H1 (cell line): ENCODE measurements around the gene PRDM5. TPM values are rescaled to one million over a fixed set of nuclear protein-coding genes. Genes with fewer than 3 reads are reported as not detected.

Source experiments
- EGR1 ChIP-seq: IDR thresholded peaks from 2 replicates; pipeline ENCODE4 v1.6.1; 2011; ENCODE audit warnings: low read depth, low read length, borderline replicate concordance
- GTF2F1 ChIP-seq: IDR thresholded peaks from 2 replicates; pipeline ENCODE4 v1.6.1; 2012; ENCODE audit warnings: low read depth, low read length, improper control_type of control experiment, borderline replicate concordance
- HDAC2 ChIP-seq, 2 experiments: fragments of 300-600 bp in 1 of 2; sonication (generic) in 1 of 2; IDR thresholded peaks; 2 replicates each; pipeline ENCODE4 v1.6.1; 2011 to 2012; ENCODE audit warnings: low read depth in 2 of 2, low read length in 2 of 2, mild to moderate bottlenecking in 2 of 2, moderate library complexity in 2 of 2, borderline replicate concordance in 1 of 2, inconsistent platforms in 1 of 2
- TAF7 ChIP-seq: optimal IDR thresholded peaks from 2 replicates; pipeline ENCODE3; 2011; ENCODE audit warnings: low read depth, mild to moderate bottlenecking, inconsistent platforms, low read length, moderate library complexity, borderline replicate concordance
- TCF12 ChIP-seq: IDR thresholded peaks from 2 replicates; pipeline ENCODE4 v1.6.1; 2011; ENCODE audit warnings: low read depth, mild to moderate bottlenecking, low read length
- polyA plus RNA-seq, 7 experiments: library from polyadenylated mRNA; depleted of rRNA in 3 of 7; stranded (reverse) in 5 of 7; unstranded in 2 of 7; fragments of >200 nt in 5 of 7; fragments of 200-250 nt in 2 of 7; gene quantifications; 1 replicate in 5 of 7; 2 replicates in 1 of 7; 4 replicates in 1 of 7; pipeline versions ENCODE4 v1.2.1 to v1.2.3, GENCODE V29; 2011 to 2013; ENCODE audit warnings: missing spikeins in 2 of 7, mixed read lengths in 2 of 7
- total RNA-seq: library from RNA; stranded (reverse); fragmentation: NEBNext Ultra II Directional; extraction: Animal tissue kit (Norgen Biotek cat#: 25700); gene quantifications from 2 replicates; pipeline ENCODE4 v1.2.1, GENCODE V29; 2021
- TF ChIP-seq, protein P1 (sequence below): fragments of 300-600 bp; sonication (generic); IDR thresholded peaks from 2 replicates; pipeline ENCODE4 v1.7.1; 2012; ENCODE audit warnings: low read length, moderate library complexity, mild to moderate bottlenecking, inconsistent platforms; ENCODE audit not compliant: insufficient replicate concordance

PRDM5 gene
- total and polyA plus RNA-seq, 2 of the 8 experiments (the other 6 are each of a cell fraction or from before 2014, with no cell fraction given), result 8.2 to 23.4 TPM

DNA sequence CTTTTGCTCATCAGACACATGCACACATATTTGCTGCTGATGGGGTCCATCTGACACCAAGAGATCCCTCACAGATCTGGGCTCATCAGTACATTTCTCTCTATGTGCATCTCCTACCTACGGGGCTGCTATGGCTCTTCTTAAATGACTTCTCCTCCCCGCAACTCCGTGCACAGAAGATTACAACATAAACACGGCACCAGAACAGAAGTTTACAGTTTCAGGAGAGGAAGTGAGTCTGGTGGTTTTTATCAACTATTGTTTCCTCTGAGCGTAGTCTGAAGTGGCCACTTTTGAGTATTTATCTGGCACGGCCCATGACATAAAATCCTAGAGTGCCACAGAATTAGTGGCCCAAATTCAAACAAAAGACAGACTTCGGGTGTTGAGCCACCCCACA lies 263.8 kb downstream of the PRDM5 start (continued):
- TF ChIP-seq, protein P1, sequence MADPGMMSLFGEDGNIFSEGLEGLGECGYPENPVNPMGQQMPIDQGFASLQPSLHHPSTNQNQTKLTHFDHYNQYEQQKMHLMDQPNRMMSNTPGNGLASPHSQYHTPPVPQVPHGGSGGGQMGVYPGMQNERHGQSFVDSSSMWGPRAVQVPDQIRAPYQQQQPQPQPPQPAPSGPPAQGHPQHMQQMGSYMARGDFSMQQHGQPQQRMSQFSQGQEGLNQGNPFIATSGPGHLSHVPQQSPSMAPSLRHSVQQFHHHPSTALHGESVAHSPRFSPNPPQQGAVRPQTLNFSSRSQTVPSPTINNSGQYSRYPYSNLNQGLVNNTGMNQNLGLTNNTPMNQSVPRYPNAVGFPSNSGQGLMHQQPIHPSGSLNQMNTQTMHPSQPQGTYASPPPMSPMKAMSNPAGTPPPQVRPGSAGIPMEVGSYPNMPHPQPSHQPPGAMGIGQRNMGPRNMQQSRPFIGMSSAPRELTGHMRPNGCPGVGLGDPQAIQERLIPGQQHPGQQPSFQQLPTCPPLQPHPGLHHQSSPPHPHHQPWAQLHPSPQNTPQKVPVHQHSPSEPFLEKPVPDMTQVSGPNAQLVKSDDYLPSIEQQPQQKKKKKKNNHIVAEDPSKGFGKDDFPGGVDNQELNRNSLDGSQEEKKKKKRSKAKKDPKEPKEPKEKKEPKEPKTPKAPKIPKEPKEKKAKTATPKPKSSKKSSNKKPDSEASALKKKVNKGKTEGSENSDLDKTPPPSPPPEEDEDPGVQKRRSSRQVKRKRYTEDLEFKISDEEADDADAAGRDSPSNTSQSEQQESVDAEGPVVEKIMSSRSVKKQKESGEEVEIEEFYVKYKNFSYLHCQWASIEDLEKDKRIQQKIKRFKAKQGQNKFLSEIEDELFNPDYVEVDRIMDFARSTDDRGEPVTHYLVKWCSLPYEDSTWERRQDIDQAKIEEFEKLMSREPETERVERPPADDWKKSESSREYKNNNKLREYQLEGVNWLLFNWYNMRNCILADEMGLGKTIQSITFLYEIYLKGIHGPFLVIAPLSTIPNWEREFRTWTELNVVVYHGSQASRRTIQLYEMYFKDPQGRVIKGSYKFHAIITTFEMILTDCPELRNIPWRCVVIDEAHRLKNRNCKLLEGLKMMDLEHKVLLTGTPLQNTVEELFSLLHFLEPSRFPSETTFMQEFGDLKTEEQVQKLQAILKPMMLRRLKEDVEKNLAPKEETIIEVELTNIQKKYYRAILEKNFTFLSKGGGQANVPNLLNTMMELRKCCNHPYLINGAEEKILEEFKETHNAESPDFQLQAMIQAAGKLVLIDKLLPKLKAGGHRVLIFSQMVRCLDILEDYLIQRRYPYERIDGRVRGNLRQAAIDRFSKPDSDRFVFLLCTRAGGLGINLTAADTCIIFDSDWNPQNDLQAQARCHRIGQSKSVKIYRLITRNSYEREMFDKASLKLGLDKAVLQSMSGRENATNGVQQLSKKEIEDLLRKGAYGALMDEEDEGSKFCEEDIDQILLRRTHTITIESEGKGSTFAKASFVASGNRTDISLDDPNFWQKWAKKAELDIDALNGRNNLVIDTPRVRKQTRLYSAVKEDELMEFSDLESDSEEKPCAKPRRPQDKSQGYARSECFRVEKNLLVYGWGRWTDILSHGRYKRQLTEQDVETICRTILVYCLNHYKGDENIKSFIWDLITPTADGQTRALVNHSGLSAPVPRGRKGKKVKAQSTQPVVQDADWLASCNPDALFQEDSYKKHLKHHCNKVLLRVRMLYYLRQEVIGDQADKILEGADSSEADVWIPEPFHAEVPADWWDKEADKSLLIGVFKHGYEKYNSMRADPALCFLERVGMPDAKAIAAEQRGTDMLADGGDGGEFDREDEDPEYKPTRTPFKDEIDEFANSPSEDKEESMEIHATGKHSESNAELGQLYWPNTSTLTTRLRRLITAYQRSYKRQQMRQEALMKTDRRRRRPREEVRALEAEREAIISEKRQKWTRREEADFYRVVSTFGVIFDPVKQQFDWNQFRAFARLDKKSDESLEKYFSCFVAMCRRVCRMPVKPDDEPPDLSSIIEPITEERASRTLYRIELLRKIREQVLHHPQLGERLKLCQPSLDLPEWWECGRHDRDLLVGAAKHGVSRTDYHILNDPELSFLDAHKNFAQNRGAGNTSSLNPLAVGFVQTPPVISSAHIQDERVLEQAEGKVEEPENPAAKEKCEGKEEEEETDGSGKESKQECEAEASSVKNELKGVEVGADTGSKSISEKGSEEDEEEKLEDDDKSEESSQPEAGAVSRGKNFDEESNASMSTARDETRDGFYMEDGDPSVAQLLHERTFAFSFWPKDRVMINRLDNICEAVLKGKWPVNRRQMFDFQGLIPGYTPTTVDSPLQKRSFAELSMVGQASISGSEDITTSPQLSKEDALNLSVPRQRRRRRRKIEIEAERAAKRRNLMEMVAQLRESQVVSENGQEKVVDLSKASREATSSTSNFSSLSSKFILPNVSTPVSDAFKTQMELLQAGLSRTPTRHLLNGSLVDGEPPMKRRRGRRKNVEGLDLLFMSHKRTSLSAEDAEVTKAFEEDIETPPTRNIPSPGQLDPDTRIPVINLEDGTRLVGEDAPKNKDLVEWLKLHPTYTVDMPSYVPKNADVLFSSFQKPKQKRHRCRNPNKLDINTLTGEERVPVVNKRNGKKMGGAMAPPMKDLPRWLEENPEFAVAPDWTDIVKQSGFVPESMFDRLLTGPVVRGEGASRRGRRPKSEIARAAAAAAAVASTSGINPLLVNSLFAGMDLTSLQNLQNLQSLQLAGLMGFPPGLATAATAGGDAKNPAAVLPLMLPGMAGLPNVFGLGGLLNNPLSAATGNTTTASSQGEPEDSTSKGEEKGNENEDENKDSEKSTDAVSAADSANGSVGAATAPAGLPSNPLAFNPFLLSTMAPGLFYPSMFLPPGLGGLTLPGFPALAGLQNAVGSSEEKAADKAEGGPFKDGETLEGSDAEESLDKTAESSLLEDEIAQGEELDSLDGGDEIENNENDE, result no peak
- TF ChIP-seq TAF7, result no peak
- TF ChIP-seq EGR1, result no peak
- TF ChIP-seq TCF12, result no peak
- TF ChIP-seq HDAC2 (IDR thresholded peaks at IDR 0.05; ENCODE audit: borderline replicate concordance in 1 of 2, low read depth in 2 of 2, low read length in 2 of 2), result no peak
- TF ChIP-seq GTF2F1, result no peak
- TF ChIP-seq, all 59 proteins: peak for 0
